Measurements from ENCODE around the gene TNRC18. TPM values are rescaled to one million over a fixed set of nuclear protein-coding genes. Genes with fewer than 3 reads are reported as not detected.
A peak's percentile ranks its signal among the peaks of the same experiment; 100 is the strongest.

The TNRC18 gene
- total RNA-seq, 1 experiment from 2014 or later: 159 TPM

DNA sequence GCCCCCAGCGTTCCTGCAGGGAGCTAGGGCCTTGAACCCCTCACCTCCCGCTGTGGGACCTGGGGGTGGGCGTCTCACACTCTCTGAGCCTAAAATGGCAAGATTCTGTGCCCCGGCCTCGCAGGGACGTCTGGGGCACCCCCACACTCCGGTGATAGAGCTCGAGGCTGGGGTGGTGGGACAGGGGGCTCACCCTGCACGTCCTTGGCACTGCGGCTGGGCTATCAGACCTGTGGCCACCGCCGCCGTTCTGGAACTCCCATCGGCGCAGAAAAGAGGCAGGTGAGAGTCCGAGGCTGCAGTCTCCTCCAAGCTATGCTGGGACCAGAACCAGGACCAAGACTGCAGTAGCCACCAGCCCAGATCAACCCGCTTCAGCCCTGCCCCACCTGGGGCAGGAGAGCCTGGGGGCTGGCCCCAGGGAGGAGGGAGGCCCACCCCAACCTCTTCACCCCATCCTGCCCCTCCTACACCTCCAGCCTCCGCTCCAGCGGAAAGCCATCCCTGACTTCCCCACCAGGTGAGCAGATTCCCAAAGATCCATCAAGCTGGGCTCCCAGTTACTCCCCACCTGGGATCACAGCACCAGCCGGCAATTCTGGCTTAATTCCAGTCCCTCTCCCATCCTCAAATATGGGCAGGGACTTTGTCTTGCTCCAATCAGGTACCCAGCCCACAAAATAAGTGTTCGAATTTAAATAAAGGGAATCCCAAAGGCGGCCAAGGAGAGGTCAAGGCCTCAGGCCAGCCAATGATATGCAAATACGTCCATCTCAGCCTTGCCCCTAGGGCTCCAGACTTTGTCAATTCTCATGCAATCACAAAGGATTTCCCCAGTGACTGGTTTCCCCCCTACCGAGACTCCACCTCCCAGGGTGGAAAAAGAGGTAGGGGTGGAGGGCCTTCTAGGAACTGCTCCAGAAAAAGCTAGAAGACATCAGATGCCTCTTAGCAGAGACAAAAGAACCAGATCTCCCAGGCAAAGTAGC lies 16.4 kb downstream of the TNRC18 start:
- intact Hi-C loops (cut with micrococcal nuclease; ENCODE audit: unreplicated experiment): no loop called here
- ChIA-PET POLR2A (ENCODE audit: unreplicated experiment) (no interaction called here), CTCF (interaction anchor here (0.6 kb wide), 1 partner anchor 127 kb away, joined by 4 read pairs; no protein-coding TSS in a partner anchor)
- H2AFZ ChIP-seq: no peak overlapping the region
- no peak overlapping the region for H3K27ac ChIP-seq
- H4K20me1 ChIP-seq (ENCODE audit: insufficient read depth): peaks cover 81% of the 10 kb centered on the region
- no peaks in the 10 kb centered on the region for H3K9me2 ChIP-seq (ENCODE audit: insufficient read depth)
- no peak overlapping the region for H3K4me3 ChIP-seq
- H3K36me3 ChIP-seq (ENCODE audit: low read depth): no peaks in the 10 kb centered on the region
- DNase-seq: peak in 1 of 2 experiments; percentile 10
- peaks cover 85% of the 10 kb centered on the region for H3K79me2 ChIP-seq (ENCODE audit: low read depth)
- no peaks in the 10 kb centered on the region for H3K27me3 ChIP-seq (ENCODE audit: insufficient read depth, low read depth)
- no TSS peak for BruUV-seq (replicated peaks)
- no peaks in the 10 kb centered on the region for H3K9me3 ChIP-seq (ENCODE audit: insufficient read depth, low read depth)
- H3K4me1 ChIP-seq (replicated peaks; ENCODE audit: insufficient read depth): peaks cover 19% of the 10 kb centered on the region
- no peak for TF ChIP-seq EZH2 (IDR thresholded peaks at IDR 0.05; ENCODE audit: low read depth)
- TF ChIP-seq, protein P1, sequence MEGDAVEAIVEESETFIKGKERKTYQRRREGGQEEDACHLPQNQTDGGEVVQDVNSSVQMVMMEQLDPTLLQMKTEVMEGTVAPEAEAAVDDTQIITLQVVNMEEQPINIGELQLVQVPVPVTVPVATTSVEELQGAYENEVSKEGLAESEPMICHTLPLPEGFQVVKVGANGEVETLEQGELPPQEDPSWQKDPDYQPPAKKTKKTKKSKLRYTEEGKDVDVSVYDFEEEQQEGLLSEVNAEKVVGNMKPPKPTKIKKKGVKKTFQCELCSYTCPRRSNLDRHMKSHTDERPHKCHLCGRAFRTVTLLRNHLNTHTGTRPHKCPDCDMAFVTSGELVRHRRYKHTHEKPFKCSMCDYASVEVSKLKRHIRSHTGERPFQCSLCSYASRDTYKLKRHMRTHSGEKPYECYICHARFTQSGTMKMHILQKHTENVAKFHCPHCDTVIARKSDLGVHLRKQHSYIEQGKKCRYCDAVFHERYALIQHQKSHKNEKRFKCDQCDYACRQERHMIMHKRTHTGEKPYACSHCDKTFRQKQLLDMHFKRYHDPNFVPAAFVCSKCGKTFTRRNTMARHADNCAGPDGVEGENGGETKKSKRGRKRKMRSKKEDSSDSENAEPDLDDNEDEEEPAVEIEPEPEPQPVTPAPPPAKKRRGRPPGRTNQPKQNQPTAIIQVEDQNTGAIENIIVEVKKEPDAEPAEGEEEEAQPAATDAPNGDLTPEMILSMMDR (conservative IDR thresholded peaks at IDR 0.05): no peak
- no peak overlapping the region for H3K4me2 ChIP-seq
- H3F3A ChIP-seq (ENCODE audit: insufficient read depth, low read depth): peaks cover 37% of the 10 kb centered on the region

DNA sequence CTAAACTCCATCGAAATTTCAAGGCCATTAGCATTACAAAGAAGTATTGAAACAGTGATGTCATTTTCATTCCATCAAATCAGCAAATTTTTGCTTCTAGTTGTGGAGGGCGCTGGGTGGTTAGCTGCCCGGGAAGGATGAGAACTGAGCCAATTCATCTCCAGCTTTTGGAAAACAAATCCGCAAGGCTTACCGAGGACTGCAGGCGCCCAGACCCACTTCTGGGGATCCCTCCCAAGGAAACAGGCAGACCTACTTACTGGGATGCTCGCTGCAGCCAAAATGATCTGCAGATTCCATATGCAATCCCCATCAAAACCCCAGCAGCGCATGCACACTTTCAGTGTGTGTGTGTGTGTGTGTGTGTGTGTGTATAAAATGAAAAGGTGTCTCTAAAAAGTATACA lies 19.2 kb downstream of the TNRC18 start:
- Histone ChIP-seq H3K4me3 (no peak overlapping the region), H2AFZ (no peak overlapping the region), H3K4me1 (replicated peaks; ENCODE audit: insufficient read depth) (0 out of 2 replicates have a peak, but pooled peaks cover 8% of the 10 kb centered on the region), H3K79me2 (ENCODE audit: low read depth) (peaks cover 79% of the 10 kb centered on the region), H3K36me3 (ENCODE audit: low read depth) (no peaks in the 10 kb centered on the region), H3K27me3 (ENCODE audit: insufficient read depth, low read depth) (no peaks in the 10 kb centered on the region), H3K4me2 (no peak overlapping the region), H4K20me1 (ENCODE audit: insufficient read depth) (peaks cover 76% of the 10 kb centered on the region), H3K9me3 (ENCODE audit: insufficient read depth, low read depth) (no peaks in the 10 kb centered on the region), H3K9me2 (ENCODE audit: insufficient read depth) (no peaks in the 10 kb centered on the region), H3K27ac (no peak overlapping the region), H3F3A (ENCODE audit: insufficient read depth, low read depth) (peaks cover 41% of the 10 kb centered on the region)
- ChIA-PET POLR2A (ENCODE audit: unreplicated experiment) (no interaction called here), CTCF (interaction anchor here (0.6 kb wide), 1 partner anchor 160 kb away, joined by 5 read pairs; no protein-coding TSS in a partner anchor)
- intact Hi-C loops (cut with micrococcal nuclease; ENCODE audit: unreplicated experiment): no loop called here
- no peak for TF ChIP-seq EZH2 (IDR thresholded peaks at IDR 0.05; ENCODE audit: low read depth)
- TF ChIP-seq, protein P1 (conservative IDR thresholded peaks at IDR 0.05): no peak
- DNase-seq: no peak
- BruUV-seq (replicated peaks): no TSS peak

DNA sequence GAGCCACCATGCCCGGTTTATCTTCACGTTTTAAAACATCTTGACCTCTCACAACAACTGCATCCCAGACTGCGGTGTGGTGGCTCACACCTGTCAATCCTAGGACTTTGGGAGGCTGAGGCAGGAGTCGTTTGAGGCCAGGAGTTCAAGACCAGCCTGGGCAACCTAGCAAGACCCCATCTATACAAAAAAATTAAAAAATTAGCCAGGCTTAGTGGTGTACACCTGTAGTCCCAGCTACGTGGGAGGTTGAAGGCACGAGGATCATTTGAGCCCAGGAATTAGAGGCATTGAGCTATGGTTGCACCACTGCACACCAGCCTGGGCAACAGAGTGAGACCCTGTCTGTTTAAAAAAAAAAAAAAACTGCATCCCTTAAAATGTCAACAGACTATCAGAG lies 20.2 kb downstream of the TNRC18 start:
- TF ChIP-seq, protein P1 (conservative IDR thresholded peaks at IDR 0.05): no peak
- no peak for TF ChIP-seq EZH2 (IDR thresholded peaks at IDR 0.05; ENCODE audit: low read depth)
- Histone ChIP-seq H4K20me1 (ENCODE audit: insufficient read depth) (peaks cover 66% of the 10 kb centered on the region), H3K4me3 (no peak overlapping the region), H3F3A (ENCODE audit: insufficient read depth, low read depth) (peaks cover 51% of the 10 kb centered on the region), H3K27ac (no peak overlapping the region), H3K36me3 (ENCODE audit: low read depth) (no peaks in the 10 kb centered on the region), H3K27me3 (ENCODE audit: insufficient read depth, low read depth) (no peaks in the 10 kb centered on the region), H2AFZ (no peak overlapping the region), H3K9me3 (ENCODE audit: insufficient read depth, low read depth) (no peaks in the 10 kb centered on the region), H3K4me1 (replicated peaks; ENCODE audit: insufficient read depth) (no peaks in the 10 kb centered on the region), H3K4me2 (no peak overlapping the region), H3K9me2 (ENCODE audit: insufficient read depth) (no peaks in the 10 kb centered on the region), H3K79me2 (ENCODE audit: low read depth) (peaks cover 79% of the 10 kb centered on the region)
- no peak for DNase-seq
- intact Hi-C loops (cut with micrococcal nuclease; ENCODE audit: unreplicated experiment): no loop called here
- BruUV-seq (replicated peaks): no TSS peak
- POLR2A ChIA-PET (ENCODE audit: unreplicated experiment): no interaction called here
- CTCF ChIA-PET: interaction anchor here (0.7 kb wide), 1 partner anchor 22 kb away, joined by 5 read pairs; no protein-coding TSS in a partner anchor
